ENCODE data around the gene RPRD1A. TPM values are rescaled to one million over a fixed set of nuclear protein-coding genes. Genes with fewer than 3 reads are reported as not detected.
"Not testable (repeated sequence)": the region's sequence is repeated elsewhere in the genome, so short reads cannot be mapped to it uniquely, and the experiment has no call there.

RPRD1A gene
- total and polyA plus RNA-seq, 2 experiments from 2014 or later = 23.3 to 68.0 TPM

GRCh38 chr18:36096955-36097354 is 29.6 kb upstream of the RPRD1A start:
- no peak overlapping the region for H2AFZ ChIP-seq
- H3K4me3 ChIP-seq = no peak overlapping the region
- no peaks in the 10 kb centered on the region for H3K9me3 ChIP-seq (ENCODE audit: low read depth)
- no peak overlapping the region for H3K4me2 ChIP-seq
- H4K20me1 ChIP-seq (ENCODE audit: insufficient read depth, poor library complexity, severe bottlenecking) = no peaks in the 10 kb centered on the region
- H3K9me2 ChIP-seq (replicated peaks; ENCODE audit: insufficient read depth) = no peaks in the 10 kb centered on the region
- DNase-seq (ENCODE audit: low spot score) = no peak
- TF ChIP-seq EZH2phosphoT487 (IDR thresholded peaks at IDR 0.05; ENCODE audit: low read depth, severe bottlenecking, unreplicated experiment) (no peak), CTCF (IDR thresholded peaks at IDR 0.05; ENCODE audit: poor library complexity) (no peak), EZH2 (IDR thresholded peaks at IDR 0.05; ENCODE audit: borderline replicate concordance) (no peak)
- no peaks in the 10 kb centered on the region for H3K27me3 ChIP-seq
- H3K27ac ChIP-seq = no peak overlapping the region
- H3K79me2 ChIP-seq = no peaks in the 10 kb centered on the region
- H3K4me1 ChIP-seq (ENCODE audit: insufficient read depth) = no peaks in the 10 kb centered on the region
- H3K36me3 ChIP-seq (replicated peaks; ENCODE audit: insufficient read depth, low read depth) = no peaks in the 10 kb centered on the region

GRCh38 chr18:36095936-36096519 is 28.7 kb upstream of the RPRD1A start:
- Histone ChIP-seq H4K20me1 (ENCODE audit: insufficient read depth, poor library complexity, severe bottlenecking) (no peaks in the 10 kb centered on the region), H3K4me1 (ENCODE audit: insufficient read depth) (no peaks in the 10 kb centered on the region), H3K27ac (no peak overlapping the region), H2AFZ (no peak overlapping the region), H3K9me2 (replicated peaks; ENCODE audit: insufficient read depth) (no peaks in the 10 kb centered on the region), H3K79me2 (no peaks in the 10 kb centered on the region), H3K36me3 (replicated peaks; ENCODE audit: insufficient read depth, low read depth) (no peaks in the 10 kb centered on the region), H3K27me3 (no peaks in the 10 kb centered on the region), H3K9me3 (ENCODE audit: low read depth) (no peaks in the 10 kb centered on the region), H3K4me3 (no peak overlapping the region), H3K4me2 (no peak overlapping the region)
- DNase-seq (ENCODE audit: low spot score) = peak; percentile 68
- no peak for TF ChIP-seq EZH2 (IDR thresholded peaks at IDR 0.05; ENCODE audit: borderline replicate concordance)
- TF ChIP-seq EZH2phosphoT487 (IDR thresholded peaks at IDR 0.05; ENCODE audit: low read depth, severe bottlenecking, unreplicated experiment) = no peak
- TF ChIP-seq CTCF (IDR thresholded peaks at IDR 0.05; ENCODE audit: poor library complexity) = peak; percentile 72
- WGBS (ENCODE audit: low lambda C conversion rate, missing lambda C conversion rate) = 4% methylated on average over 1 of the region's 1 CpG

GRCh38 chr18:36094431-36094830 is 27.1 kb upstream of the RPRD1A start:
- TF ChIP-seq EZH2 (IDR thresholded peaks at IDR 0.05; ENCODE audit: borderline replicate concordance) = no peak
- TF ChIP-seq EZH2phosphoT487 (IDR thresholded peaks at IDR 0.05; ENCODE audit: low read depth, severe bottlenecking, unreplicated experiment) = no peak
- TF ChIP-seq CTCF (IDR thresholded peaks at IDR 0.05; ENCODE audit: poor library complexity) = no peak
- WGBS (ENCODE audit: low lambda C conversion rate, missing lambda C conversion rate) = 71% methylated on average over 3 of the region's 3 CpGs
- H3K9me3 ChIP-seq (ENCODE audit: low read depth) = no peaks in the 10 kb centered on the region

GRCh38 chr18:36092116-36092515 is 24.8 kb upstream of the RPRD1A start:
- not testable (repeated sequence) for DNase-seq (ENCODE audit: low spot score); H3K4me1 ChIP-seq (ENCODE audit: insufficient read depth)
- WGBS (ENCODE audit: low lambda C conversion rate, missing lambda C conversion rate) = 78% methylated on average over 5 of the region's 5 CpGs

More at GRCh38 chr18:36094431-36094830, 27.1 kb upstream of the RPRD1A start:
- no peak for DNase-seq (ENCODE audit: low spot score)
- Histone ChIP-seq H3K9me2 (replicated peaks; ENCODE audit: insufficient read depth) (no peaks in the 10 kb centered on the region), H4K20me1 (ENCODE audit: insufficient read depth, poor library complexity, severe bottlenecking) (no peaks in the 10 kb centered on the region), H2AFZ (no peak overlapping the region), H3K4me2 (no peak overlapping the region), H3K79me2 (no peaks in the 10 kb centered on the region), H3K27ac (no peak overlapping the region), H3K4me3 (no peak overlapping the region), H3K36me3 (replicated peaks; ENCODE audit: insufficient read depth, low read depth) (no peaks in the 10 kb centered on the region), H3K27me3 (no peaks in the 10 kb centered on the region), H3K4me1 (ENCODE audit: insufficient read depth) (no peaks in the 10 kb centered on the region)

More at GRCh38 chr18:36092116-36092515, 24.8 kb upstream of the RPRD1A start:
- H3K27me3 ChIP-seq; H3K9me3 ChIP-seq (ENCODE audit: low read depth); H3K27ac ChIP-seq; H3K9me2 ChIP-seq (replicated peaks; ENCODE audit: insufficient read depth); H2AFZ ChIP-seq; H3K36me3 ChIP-seq (replicated peaks; ENCODE audit: insufficient read depth, low read depth); H4K20me1 ChIP-seq (ENCODE audit: insufficient read depth, poor library complexity, severe bottlenecking); H3K79me2 ChIP-seq; H3K4me2 ChIP-seq; H3K4me3 ChIP-seq: not testable (repeated sequence)

All from hepatocyte (in vitro differentiated cells).